ENCODE measurements around the gene CDK5RAP2. TPM values are rescaled to one million over a fixed set of nuclear protein-coding genes. Genes with fewer than 3 reads are reported as not detected.

Gene CDK5RAP2
- total RNA-seq, 2 donors from 2014 or later = 65.9 to 68.4 TPM

DNA sequence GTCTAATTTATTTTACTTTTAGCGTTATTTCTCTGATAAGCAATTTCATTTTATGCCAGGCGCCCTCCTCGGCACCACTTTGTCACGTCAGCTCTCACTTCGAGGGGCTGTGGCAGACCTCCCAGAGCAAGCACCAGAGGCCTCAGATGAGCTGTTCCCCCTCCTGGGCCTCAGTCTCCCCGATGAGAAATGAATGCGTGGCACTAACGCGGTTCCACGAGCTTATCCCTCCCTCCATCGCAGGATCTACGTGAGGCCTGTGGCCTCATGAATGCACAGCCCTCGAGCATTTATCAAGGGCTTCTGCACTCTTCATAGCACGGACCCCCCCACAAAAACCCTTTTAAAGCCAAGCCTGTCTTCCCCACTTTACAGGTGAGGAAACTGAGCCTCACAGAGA, 205.2 kb downstream of the CDK5RAP2 start:
- no peak overlapping the region for H3K27ac Mint-ChIP-seq
- no peak overlapping the region for H3K4me3 Mint-ChIP-seq
- no peaks in the 10 kb centered on the region for H3K4me1 Mint-ChIP-seq
- no peaks in the 10 kb centered on the region for H3K27me3 Mint-ChIP-seq
- H3K36me3 Mint-ChIP-seq (ENCODE audit: low read depth) = no peaks in the 10 kb centered on the region
- no peak for ATAC-seq (replicated peaks)
- peaks cover 7% of the 10 kb centered on the region for H3K9me3 Mint-ChIP-seq

DNA sequence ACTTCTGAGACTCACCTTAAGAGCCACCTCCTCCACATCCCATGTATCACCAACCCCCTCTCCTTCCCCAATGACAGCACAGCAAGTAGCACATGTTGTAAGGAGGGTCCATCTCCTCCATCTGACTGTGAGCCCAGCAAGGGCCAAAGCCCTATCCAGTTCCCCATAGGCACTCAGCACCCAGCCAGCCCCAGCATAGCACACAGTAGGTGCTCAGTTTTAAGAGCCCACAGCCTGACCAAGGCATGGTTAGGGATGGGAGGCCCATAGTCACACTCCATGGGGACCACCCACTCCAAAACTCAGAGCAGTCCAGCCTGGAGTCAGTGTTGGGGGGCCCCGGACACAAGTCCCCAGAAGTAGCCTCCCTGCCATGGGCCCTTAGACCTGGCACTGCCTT, 205.7 kb downstream of the CDK5RAP2 start:
- H3K27me3 Mint-ChIP-seq = no peaks in the 10 kb centered on the region
- H3K36me3 Mint-ChIP-seq (ENCODE audit: low read depth) = no peaks in the 10 kb centered on the region
- no peak overlapping the region for H3K27ac Mint-ChIP-seq
- no peak for ATAC-seq (replicated peaks)
- H3K9me3 Mint-ChIP-seq = peaks cover 7% of the 10 kb centered on the region
- no peak overlapping the region for H3K4me3 Mint-ChIP-seq
- no peaks in the 10 kb centered on the region for H3K4me1 Mint-ChIP-seq

DNA sequence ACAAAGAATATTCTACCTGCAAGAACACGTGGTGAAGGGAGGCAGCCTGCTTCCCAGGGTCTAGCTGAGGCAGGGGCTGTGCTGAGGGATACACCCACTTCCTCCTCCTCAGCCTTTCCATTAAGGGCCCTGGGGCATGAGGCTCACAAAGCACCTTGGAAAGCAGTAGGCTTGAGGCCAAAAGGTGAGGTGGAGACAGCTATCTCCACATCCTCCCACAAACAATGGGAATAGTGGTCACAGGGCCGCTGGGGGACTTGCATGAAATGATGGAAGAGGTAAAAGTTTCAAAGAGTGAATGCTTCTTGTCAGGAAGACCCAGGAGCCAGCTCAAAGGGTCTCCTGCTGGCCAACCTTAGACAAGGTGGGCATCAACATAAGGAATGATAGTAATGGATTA, 207.9 kb downstream of the CDK5RAP2 start:
- Mint-ChIP-seq H3K9me3 (peaks cover 10% of the 10 kb centered on the region), H3K36me3 (ENCODE audit: low read depth) (no peaks in the 10 kb centered on the region), H3K4me3 (no peak overlapping the region), H3K4me1 (no peaks in the 10 kb centered on the region), H3K27me3 (no peaks in the 10 kb centered on the region), H3K27ac (no peak overlapping the region)
- no peak for ATAC-seq (replicated peaks)

DNA sequence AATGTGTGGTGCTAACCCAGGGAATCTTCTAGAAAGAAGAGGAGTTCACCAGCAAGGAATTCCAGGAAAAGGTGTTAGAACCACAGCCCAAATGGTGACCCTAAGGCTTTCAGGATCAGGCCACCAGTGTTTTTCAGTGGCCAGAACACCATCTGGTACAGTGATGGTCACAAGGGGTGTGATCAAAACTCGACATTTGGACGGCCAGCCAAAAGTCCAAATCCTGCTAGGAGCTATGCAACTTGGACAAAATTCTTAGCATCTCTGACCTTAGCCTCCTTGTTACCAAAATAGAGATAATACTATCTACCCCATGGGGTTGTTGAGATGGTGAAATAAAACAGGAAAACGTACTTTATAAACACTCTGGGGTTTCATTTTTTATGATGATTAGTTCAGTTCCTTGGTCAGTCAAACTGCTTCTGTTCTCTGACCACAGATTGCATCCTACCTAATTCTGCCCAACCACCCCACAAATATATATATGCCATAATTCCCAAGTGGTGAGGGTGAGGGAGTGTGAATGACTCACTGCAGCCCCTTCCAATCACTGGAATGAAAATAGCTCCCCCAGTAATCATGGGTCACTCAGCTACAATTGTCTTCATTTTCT, 210.3 kb downstream of the CDK5RAP2 start:
- no peak overlapping the region for H3K4me3 Mint-ChIP-seq
- no peak overlapping the region for H3K27ac Mint-ChIP-seq
- no peaks in the 10 kb centered on the region for H3K36me3 Mint-ChIP-seq (ENCODE audit: low read depth)
- no peak for ATAC-seq (replicated peaks)
- H3K27me3 Mint-ChIP-seq = no peaks in the 10 kb centered on the region
- H3K4me1 Mint-ChIP-seq = no peaks in the 10 kb centered on the region
- H3K9me3 Mint-ChIP-seq = peaks cover 10% of the 10 kb centered on the region

DNA sequence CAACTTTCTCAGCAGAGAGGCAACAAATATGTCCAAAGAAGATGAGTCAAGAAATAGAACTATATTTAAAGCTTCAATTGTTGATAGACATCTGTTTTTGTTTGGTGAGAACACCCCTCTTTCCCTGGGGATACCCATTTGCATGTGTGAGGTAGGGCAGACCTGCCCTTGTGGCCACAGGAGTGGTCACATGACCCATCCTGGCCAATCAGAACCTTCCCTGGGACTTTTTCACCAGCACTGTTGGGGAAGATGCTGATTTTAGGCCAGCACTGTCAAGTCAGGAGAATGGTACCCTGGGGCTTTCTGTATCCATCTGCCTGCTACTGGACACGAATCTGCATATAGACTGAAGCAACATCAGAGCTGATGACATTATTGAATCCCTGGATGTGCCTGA, 211.2 kb downstream of the CDK5RAP2 start:
- H3K36me3 Mint-ChIP-seq (ENCODE audit: low read depth) = no peaks in the 10 kb centered on the region
- no peak for ATAC-seq (replicated peaks)
- no peak overlapping the region for H3K27ac Mint-ChIP-seq
- H3K4me1 Mint-ChIP-seq = no peaks in the 10 kb centered on the region
- no peak overlapping the region for H3K4me3 Mint-ChIP-seq
- peaks cover 3% of the 10 kb centered on the region for H3K27me3 Mint-ChIP-seq
- peaks cover 6% of the 10 kb centered on the region for H3K9me3 Mint-ChIP-seq

DNA sequence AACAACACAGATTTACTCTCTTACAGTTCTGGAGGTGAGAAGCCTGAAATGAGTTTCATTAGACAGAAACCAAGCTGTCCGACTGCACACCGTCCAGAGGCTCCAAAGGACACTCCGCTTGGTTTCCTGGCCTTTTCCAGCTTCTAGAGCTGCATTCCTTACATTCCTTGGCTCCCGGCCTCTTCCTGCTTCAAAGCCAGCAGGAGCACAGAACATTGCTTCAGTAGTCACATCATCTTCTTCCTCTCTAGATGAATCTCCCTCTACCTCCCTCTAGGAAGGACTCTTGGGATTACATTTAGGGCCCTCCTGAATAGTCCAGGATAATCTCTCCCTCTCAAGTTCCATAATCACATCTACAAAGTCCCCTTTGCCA, 213.3 kb downstream of the CDK5RAP2 start:
- Mint-ChIP-seq H3K4me3 (no peak overlapping the region), H3K36me3 (ENCODE audit: low read depth) (no peaks in the 10 kb centered on the region), H3K4me1 (no peaks in the 10 kb centered on the region), H3K9me3 (peaks cover 6% of the 10 kb centered on the region), H3K27ac (no peak overlapping the region), H3K27me3 (peaks cover 3% of the 10 kb centered on the region)
- no peak for ATAC-seq (replicated peaks)

DNA sequence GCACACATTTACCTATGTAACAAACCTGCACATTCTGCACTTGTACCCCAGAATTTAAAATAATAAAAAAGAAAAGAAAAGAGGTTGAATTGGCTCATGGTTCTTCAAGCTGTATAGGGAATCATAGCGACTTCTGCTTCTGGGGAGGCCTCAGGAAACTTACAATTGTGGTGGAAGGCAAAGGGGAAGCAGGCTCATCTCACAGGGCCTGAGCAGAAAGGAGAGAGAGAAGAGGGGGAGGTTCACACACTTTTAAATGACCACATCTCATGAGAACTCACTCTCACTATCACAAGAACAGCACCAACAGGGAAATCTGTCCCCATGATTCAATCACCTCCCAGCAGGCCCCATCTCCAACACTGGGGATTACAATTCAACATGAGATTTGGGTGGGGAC, 214.6 kb downstream of the CDK5RAP2 start:
- H3K4me3 Mint-ChIP-seq = no peak overlapping the region
- H3K27ac Mint-ChIP-seq = no peak overlapping the region
- no peaks in the 10 kb centered on the region for H3K36me3 Mint-ChIP-seq (ENCODE audit: low read depth)
- H3K9me3 Mint-ChIP-seq = peaks cover 6% of the 10 kb centered on the region
- H3K4me1 Mint-ChIP-seq = no peaks in the 10 kb centered on the region
- ATAC-seq (replicated peaks) = no peak
- peaks cover 3% of the 10 kb centered on the region for H3K27me3 Mint-ChIP-seq

DNA sequence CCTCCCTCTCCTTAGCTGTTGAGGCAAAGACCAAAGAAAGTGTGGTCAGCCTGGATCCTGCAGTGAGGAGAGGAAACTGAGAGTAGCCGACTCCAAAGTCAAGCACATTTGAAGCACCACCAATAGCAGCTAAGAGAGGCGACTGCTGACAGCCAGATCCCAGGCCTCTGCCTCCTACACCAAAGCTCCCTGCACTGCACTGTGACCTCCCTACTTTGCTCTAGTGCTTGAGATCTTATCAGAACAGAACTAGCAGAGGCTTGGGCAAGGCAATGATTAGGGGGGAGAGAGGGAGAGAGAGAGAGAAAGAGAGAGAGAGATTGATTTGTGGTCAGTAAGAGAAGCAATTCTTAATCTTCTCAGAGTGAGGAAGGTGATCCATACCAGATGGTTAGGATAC, 216.3 kb downstream of the CDK5RAP2 start:
- Mint-ChIP-seq H3K4me3 (no peak overlapping the region), H3K9me3 (peaks cover 4% of the 10 kb centered on the region), H3K36me3 (ENCODE audit: low read depth) (no peaks in the 10 kb centered on the region), H3K4me1 (no peaks in the 10 kb centered on the region), H3K27me3 (peaks cover 3% of the 10 kb centered on the region), H3K27ac (no peak overlapping the region)
- no peak for ATAC-seq (replicated peaks)

DNA sequence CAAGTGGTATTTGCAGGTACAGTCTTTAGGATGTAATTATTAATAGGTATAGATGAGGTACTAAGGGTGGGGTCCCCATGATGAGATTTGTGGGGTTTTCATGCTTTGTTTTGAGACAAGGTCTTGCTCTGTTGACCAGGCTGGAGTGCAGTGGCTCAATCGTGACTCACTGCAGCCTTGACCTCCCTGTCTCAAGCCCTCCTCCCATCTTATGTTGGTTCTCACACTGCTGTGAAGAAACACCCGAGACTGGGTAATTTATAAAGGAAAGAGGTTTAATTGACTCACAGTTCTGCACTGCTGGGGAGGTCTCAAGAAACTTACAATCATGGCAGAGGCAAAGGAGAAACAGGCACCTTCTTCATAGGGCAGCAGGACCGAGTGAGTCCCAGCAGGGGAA, 217.5 kb downstream of the CDK5RAP2 start:
- peaks cover 3% of the 10 kb centered on the region for H3K27me3 Mint-ChIP-seq
- H3K4me1 Mint-ChIP-seq = no peaks in the 10 kb centered on the region
- H3K27ac Mint-ChIP-seq = no peak overlapping the region
- H3K36me3 Mint-ChIP-seq (ENCODE audit: low read depth) = no peaks in the 10 kb centered on the region
- no peak for ATAC-seq (replicated peaks)
- H3K9me3 Mint-ChIP-seq = no peaks in the 10 kb centered on the region
- H3K4me3 Mint-ChIP-seq = no peak overlapping the region

DNA sequence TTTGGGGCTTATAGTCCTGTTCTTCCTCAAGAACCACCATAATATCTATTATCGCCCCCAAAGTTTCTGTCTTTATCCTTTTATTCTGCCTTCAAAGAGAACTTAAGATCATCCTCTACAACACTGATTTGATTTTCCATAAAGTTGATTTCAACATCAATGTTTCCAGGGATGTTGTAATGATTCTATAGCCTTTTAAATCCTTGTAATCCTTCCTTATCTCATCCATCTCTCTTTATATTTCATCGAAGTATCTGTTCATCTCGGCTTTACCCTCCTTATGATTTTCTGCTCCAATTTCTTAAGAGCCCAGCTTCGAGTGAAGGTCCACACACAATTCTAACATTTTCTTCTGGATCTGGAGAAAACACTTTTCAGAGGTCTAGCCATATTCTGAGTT, 218.4 kb downstream of the CDK5RAP2 start:
- no peak overlapping the region for H3K4me3 Mint-ChIP-seq
- ATAC-seq (replicated peaks) = no peak

DNA sequence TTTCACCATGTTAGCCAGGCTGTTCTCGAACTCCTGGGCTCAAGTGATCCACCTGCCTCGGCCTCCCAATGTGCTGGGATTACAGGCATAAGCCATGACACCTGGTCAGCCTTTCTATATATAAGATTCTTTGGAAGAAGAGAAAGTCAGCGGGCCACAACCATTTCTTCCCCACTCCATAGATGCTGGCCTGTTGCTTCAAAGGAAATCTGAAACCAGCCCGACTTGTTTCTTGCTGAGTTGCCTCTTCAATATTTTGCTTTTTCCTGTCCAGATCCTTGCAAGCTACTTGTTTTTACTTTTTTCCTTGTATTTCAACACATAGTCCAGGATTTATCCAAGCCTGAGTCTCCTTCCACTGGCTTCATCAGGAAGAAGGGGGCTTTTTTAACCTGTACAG, 219.5 kb downstream of the CDK5RAP2 start:
- Mint-ChIP-seq H3K27me3 (peaks cover 3% of the 10 kb centered on the region), H3K27ac (no peak overlapping the region), H3K4me1 (no peaks in the 10 kb centered on the region), H3K4me3 (no peak overlapping the region), H3K9me3 (no peaks in the 10 kb centered on the region), H3K36me3 (ENCODE audit: low read depth) (no peaks in the 10 kb centered on the region)
- ATAC-seq (replicated peaks) = no peak

More for the DNA sequence above, 218.4 kb downstream of the CDK5RAP2 start:
- peaks cover 3% of the 10 kb centered on the region for H3K27me3 Mint-ChIP-seq
- no peaks in the 10 kb centered on the region for H3K36me3 Mint-ChIP-seq (ENCODE audit: low read depth)
- no peak overlapping the region for H3K27ac Mint-ChIP-seq
- no peaks in the 10 kb centered on the region for H3K4me1 Mint-ChIP-seq
- H3K9me3 Mint-ChIP-seq = no peaks in the 10 kb centered on the region

DNA sequence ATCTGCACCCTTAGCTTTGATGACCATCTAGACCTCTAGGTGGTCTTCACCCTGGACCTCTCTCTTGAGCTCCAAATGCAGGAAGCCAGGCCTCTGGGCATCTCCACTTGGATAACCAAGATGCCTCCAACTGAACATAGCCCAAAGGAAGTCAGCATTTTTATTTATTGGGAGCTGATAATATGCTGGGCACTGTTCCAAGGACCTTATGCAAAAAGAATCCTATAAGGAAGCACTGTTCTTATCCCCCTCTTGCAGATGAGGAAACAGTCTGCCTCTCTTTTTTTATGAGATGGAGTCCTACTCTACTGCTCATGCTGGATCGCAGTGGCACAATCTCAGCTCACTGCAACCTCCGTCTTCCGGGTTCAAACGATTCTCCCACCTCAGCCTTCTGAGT, 219.9 kb downstream of the CDK5RAP2 start:
- Mint-ChIP-seq H3K27me3 (peaks cover 3% of the 10 kb centered on the region), H3K9me3 (no peaks in the 10 kb centered on the region), H3K36me3 (ENCODE audit: low read depth) (no peaks in the 10 kb centered on the region), H3K4me3 (no peak overlapping the region), H3K4me1 (no peaks in the 10 kb centered on the region), H3K27ac (no peak overlapping the region)
- ATAC-seq (replicated peaks) = no peak

DNA sequence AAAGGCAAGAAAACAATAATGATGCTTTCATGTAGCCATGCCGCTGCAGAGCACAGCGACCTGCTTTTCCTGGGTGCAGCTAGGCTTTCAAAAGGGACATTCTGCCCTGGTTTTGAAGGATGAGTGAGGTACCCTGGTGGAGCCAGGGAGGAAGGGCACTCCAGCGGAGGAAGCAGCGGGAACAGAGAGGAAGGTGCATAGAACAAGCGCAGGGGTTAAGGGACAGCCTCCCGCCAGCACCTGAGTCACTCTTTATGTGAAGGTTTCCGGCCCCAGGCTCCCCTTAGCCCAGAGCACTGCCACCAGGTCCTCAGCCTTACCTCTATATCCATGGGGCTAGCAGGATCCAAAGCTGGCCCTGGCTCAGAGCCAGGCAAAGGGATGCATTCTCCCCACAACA, 221.1 kb downstream of the CDK5RAP2 start:
- ATAC-seq (replicated peaks) = no peak
- Mint-ChIP-seq H3K36me3 (ENCODE audit: low read depth) (no peaks in the 10 kb centered on the region), H3K4me1 (no peaks in the 10 kb centered on the region), H3K27ac (no peak overlapping the region), H3K4me3 (no peak overlapping the region), H3K9me3 (no peaks in the 10 kb centered on the region), H3K27me3 (no peaks in the 10 kb centered on the region)

DNA sequence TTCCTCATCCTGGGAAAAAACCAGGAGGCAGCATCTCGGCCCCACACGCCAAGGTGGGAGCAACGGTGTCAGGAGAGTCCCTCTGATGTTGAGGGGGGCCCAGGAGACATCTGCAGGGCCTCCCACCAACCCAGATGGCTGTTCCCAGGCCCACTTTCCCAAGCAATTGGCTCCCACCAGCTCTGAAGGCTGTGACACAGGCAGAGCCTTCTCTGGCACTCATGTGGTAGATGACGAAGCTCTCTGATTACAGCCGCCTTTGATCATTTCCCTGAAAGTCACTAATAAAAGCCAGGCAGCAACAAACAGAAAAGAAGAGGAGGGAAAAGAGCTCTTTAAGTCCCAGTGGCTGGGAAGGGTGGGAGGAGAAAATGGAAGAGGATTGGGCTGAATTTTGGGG, 226.5 kb downstream of the CDK5RAP2 start:
- no peak overlapping the region for H3K4me3 Mint-ChIP-seq
- H3K9me3 Mint-ChIP-seq = no peaks in the 10 kb centered on the region
- H3K4me1 Mint-ChIP-seq = no peaks in the 10 kb centered on the region
- peaks cover 4% of the 10 kb centered on the region for H3K27me3 Mint-ChIP-seq
- no peaks in the 10 kb centered on the region for H3K36me3 Mint-ChIP-seq (ENCODE audit: low read depth)
- no peak for ATAC-seq (replicated peaks)
- no peak overlapping the region for H3K27ac Mint-ChIP-seq

DNA sequence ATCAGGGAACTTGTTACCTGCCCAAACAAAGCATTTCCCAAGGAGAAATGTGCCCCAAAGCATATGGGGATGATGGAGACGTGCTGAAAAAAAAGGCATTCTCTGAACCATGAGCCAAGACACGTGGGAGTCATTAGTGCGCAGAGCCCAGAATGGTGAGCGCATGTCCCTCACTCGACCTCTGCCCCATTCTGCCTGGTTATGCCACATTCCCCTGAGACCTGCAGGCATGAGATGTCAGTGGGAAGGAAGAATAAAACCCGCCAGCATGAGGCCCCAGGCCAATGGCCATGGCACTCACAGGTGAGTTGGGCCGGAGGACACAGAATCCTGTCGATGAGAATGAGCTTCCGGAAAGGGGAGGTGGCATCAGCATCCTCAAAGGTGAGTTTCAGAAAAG, 228.9 kb downstream of the CDK5RAP2 start:
- peaks cover 4% of the 10 kb centered on the region for H3K27me3 Mint-ChIP-seq
- H3K36me3 Mint-ChIP-seq (ENCODE audit: low read depth) = no peaks in the 10 kb centered on the region
- no peaks in the 10 kb centered on the region for H3K9me3 Mint-ChIP-seq
- H3K4me1 Mint-ChIP-seq = no peaks in the 10 kb centered on the region
- ATAC-seq (replicated peaks) = no peak
- H3K27ac Mint-ChIP-seq = no peak overlapping the region
- H3K4me3 Mint-ChIP-seq = no peak overlapping the region

DNA sequence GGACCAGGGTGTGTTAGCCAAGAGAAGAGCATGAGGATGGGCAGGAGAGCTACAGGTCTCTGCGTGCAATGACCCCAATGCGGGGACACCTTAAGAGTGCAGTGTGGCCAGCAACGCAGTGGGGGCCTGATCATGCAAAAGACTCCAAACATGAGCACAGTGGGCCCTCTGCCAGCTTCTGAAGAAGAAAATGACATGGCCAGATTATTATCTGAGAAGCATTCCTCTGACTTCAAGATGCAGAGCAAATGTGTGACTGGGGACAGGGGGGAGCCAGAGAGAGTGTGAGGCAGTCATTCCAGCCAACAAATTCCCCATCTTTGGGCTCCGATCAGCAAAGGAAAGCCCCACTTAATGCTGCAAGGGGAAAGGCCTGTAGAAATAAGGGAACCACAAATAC, 229.4 kb downstream of the CDK5RAP2 start:
- Mint-ChIP-seq H3K27me3 (peaks cover 4% of the 10 kb centered on the region), H3K36me3 (ENCODE audit: low read depth) (no peaks in the 10 kb centered on the region), H3K4me1 (no peaks in the 10 kb centered on the region), H3K27ac (no peak overlapping the region), H3K4me3 (no peak overlapping the region), H3K9me3 (no peaks in the 10 kb centered on the region)
- ATAC-seq (replicated peaks) = no peak

Measured in activated T-helper 17 cell treated with anti-CD3 and anti-CD28 coated beads, Interleukin-2, amount 50 U/mL, for 72 hours (primary cell).